GM19452 (cell line): ENCODE results near the gene PSMA3.

Experiments used
- ATAC-seq: cut with Tn5 transposase; IDR thresholded peaks from one replicate; pipeline ENCODE4 v1.9.1; 2021; ENCODE audit not compliant: unreplicated experiment

The PSMA3 gene

GRCh38 chr14:58270628-58271027 lies 26.0 kb downstream of the PSMA3 start:
- no peak for ATAC-seq

DNA sequence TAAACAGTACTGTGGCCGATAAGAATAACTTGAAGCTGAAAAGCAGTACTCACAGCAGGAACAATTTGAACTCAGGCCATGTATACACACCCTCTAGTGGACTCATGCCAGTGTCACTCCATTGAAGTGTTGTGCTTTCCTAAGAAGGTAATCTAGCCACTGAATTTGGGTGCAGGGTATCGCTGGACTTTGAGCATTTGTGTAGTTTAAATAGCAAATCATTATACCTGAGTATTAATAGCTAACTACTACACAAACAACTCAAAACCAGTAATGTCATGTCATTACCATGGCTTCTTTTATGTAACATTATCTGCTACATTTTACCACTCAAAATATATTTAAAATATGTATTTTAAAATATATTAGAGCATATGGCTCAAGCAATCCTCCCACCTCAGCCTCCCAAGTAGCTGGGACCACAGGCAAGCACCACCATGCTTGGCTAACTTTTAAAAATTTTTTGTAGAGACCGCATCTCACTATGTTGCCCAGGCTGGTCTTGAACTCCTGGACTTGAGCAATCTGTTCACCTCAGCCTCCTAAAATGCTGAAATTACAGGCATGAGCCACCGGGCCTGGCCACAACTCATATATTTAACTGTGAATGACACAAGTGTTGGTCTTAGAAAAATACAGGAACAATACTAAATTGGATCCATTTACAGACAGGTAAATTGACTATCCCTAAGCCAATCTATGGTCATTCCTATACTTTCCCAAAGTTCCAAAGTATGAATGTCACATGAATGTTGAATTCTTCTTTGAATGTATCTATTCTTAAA lies 28.1 kb downstream of the PSMA3 start:
- ATAC-seq, result no peak

DNA sequence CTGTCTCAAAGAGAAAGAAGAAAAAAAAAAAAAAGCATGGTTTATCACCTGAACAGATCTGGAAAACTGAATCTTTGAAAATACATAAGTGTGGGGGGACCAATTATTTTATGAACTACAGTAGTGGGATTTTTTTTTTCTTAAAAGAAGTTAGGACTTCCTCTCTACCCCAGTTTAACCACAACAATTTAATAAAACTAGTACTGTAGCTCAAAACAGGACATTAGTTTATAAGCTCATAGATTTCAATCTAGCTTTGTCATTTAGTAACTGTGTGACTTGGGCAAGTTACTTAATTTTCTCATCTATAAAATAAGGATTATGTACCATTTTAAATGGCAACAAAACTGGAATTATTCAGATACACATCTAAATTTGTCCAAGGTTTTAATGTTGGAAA lies 30.2 kb downstream of the PSMA3 start:
- no peak for ATAC-seq

- ATAC-seq, result no peak
Observed at GRCh38 chr14:58275527-58276190, 31.0 kb downstream of the PSMA3 start.

GRCh38 chr14:58276208-58276607 lies 31.6 kb downstream of the PSMA3 start:
- ATAC-seq, result no peak

GRCh38 chr14:58278177-58278576 lies 33.5 kb downstream of the PSMA3 start:
- no peak for ATAC-seq

GRCh38 chr14:58280954-58281787 lies 36.5 kb downstream of the PSMA3 start:
- ATAC-seq, result peak; percentile 64

- ATAC-seq, result no peak
Observed at GRCh38 chr14:58281969-58282368, 37.3 kb downstream of the PSMA3 start.

DNA sequence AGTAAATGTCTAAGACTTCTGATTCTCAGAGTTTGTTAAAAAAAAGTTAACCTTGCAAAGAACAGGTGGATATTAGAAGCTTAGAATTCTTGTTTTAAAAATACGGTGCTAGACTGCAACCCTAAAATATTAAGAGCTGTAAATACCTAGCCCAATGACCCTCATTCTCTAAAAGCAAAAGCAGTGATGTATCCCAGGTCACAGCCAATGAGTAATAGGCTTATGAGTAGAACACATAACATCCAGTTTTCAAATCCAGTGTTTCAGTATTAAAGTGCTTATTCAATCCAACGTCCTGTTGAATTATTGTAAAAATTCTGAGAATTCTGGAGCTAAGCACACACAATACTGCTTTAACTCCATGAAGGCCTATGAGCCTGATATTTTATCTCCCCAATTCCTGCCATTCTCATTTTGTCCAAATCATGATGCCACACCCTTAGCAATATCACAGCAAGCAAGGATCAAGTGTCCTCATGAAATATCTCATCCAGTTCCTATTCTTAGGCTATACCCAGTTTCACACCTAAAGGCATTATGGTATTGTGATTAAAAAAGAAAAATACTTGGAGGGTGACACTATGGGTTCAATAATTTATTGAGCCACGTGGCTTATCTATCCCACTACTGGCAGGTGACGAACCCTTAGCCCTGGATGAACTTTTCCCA lies 38.4 kb downstream of the PSMA3 start:
- no peak for ATAC-seq

GRCh38 chr14:58283730-58284129 lies 39.1 kb downstream of the PSMA3 start:
- ATAC-seq, result no peak

GRCh38 chr14:58285132-58285531 lies 40.5 kb downstream of the PSMA3 start:
- no peak for ATAC-seq

DNA sequence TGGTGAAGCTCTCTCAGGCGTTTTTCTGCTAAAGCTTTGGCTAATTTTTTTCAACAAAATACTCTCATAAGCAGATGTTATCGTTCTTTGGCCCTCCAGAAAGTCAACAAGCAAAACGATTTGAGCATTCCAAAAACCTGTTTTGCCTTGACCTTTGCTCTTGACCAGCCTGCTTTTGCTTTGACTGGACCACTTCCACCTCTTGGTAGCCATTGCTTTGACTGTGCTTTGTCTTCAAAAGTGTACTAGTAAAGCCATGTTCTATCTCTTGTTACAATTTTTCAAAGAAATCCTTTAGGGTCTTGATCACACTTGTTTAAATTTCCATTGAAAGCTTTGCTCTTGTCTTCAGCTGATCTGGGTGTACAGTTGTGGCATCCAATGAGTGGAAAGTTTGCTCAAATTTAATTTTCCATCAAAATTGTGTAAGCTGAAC lies 43.0 kb downstream of the PSMA3 start:
- no peak for ATAC-seq

DNA sequence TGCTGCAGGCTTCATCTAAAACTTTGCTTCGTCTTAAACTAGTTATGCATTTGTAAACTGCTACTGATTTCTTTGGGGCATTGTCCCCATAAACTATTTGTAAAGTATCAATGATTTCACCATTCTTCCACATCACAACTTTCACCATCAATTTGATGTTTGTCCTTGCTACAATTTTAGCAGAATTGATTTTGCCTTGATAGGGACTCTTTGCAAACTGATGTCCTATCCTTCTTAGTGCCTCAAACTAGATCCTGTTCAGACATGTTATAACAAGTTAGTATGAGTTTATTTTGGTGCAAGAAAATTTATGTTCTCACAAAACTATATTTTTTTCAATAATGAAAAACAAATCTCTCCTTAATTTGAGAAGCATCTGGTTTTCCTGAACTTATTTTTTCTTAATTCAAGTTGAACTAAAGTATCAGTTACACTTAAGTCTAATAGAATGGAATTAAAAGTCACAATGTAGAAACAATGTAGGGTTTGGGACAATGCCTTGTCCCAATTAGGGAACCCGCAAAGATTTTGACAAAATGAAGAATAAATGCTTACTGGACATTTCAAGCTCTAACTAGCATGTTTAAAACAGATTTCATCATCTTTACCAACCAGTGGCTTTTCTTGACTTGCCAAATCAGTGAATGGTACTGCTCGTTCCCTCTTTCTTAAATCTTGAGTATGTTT lies 43.6 kb downstream of the PSMA3 start:
- no peak for ATAC-seq

DNA sequence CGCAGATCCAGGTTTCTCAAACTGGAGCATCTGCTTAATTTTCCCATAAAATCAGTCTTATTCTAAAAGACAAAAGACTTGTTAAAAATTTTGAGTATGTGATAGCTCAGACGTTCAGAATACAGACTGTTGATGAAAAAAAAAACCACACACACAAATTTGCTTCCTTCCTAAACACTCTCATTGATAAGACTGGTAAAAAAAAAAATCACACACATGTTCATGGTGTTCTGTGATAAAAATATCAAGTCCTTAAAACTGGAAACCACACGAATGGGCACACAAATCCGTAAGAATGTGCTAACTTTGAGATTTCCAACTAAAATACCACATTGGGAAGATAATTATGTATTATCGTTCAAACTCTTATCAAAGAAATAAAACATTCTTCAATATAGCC lies 47.0 kb downstream of the PSMA3 start:
- no peak for ATAC-seq

- no peak for ATAC-seq
Observed at GRCh38 chr14:58292187-58292586, 47.5 kb downstream of the PSMA3 start.

- ATAC-seq, result no peak
Observed at GRCh38 chr14:58294201-58294600, 49.6 kb downstream of the PSMA3 start.

- no peak for ATAC-seq
Observed at GRCh38 chr14:58296726-58297125, 52.1 kb downstream of the PSMA3 start.

DNA sequence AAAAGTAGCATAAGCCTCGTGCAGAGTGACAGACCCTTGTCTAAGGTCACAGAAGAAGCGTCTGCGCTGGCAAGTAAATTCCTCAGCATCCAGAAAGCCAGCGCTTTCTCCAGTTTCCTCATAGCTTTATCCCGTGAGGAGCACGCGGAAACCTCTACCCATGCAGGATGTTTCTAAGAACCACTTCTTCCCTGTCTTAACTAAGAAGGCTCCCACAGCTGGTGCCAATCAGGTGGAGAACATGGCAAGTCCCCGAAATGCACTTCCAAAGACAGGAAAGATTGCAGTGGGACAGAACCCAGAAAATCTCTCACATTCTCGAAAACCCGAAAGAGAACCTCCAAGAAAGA lies 52.7 kb downstream of the PSMA3 start:
- ATAC-seq, result peak; percentile 1

DNA sequence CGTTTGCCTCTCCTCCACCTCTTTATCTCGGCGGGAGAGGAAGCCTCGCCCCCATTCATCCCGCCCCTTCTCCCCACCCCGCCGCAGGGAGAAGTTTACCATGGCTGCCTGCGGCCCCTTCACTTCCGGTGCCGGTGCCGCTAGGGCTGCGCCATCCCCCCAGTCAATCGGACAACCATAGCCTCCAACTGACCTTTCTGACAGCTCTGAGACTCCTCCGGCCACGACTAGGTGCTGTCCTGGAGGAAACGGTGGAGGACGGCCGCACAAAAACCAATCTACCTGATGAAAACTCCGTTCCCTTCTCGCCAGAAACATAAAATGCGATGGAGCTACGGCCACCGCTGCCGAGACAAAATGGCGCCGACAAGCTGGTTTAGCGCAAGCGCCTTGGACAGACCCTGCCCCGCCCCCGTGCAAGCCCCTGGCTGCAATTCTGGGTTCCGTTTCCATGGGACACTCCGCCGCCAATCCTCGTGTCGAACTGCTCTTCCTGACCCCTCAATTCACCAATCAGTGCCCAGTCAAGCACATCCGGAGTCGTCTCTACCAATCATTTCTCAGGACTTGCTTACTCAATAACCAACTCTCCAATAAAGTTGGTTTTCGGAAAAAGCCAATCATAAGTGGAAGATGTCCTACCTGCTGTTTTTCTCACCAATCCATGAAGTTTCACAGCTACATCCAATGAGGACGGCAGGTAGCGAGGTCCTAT lies 53.3 kb downstream of the PSMA3 start:
- peak; percentile 83 for ATAC-seq
